K562 treated with DMSO at 1 percent for 24 hours (cell line): ENCODE measurements around the gene OR6C68. TPM values are rescaled to one million over a fixed set of nuclear protein-coding genes. Genes with fewer than 3 reads are reported as not detected.

Experiments used
- total RNA-seq: library from RNA; unstranded; fragments of 300-600 nt; gene quantifications from 2 replicates; pipeline ENCODE4 v1.2.3, GENCODE V29; 2022; ENCODE audit warnings: low read depth; ENCODE audit not compliant: insufficient read depth

The OR6C68 gene
- total RNA-seq: not detected in 2 replicates

GRCh38 chr12:55492078-55492477 is at the start of gene OR6C68:
OR6C68 (plus strand) TSS chr12:55492378; CDS start chr12:55492378, 0 bp downstream.

DNA sequence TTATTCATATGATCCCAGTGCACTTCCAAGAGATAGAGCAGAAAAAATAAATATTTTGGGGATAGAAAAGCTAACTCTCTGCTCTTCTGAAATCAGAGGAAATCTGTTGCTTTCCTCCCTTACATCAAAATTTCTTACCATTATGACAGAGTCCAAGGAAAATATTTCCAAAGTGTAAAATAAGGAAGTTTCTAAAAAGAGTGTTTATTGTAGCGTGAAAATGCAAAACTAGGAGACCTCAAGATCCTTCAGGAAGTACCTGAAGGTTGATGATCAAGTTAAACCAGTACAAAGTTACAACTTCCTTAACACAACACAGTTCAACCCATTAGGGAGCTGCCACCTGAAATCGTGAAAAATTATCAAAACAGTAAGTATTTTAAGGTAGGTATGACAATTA is 48.4 kb upstream of the OR6C68 start, which contains the start of gene OR6C2:
Gene OR6C2 (plus strand): TSS at position 301 of the 400 bp plus-strand sequence. CDS start 8,138 bp downstream, outside the sequence.

GRCh38 chr12:55470088-55470829 is 21.9 kb upstream of the OR6C68 start, which contains the start of gene OR6C70:
OR6C70 (minus strand) TSS chr12:55470138; CDS start chr12:55470138, 0 bp downstream.

Other genes starting within 250 kb of the OR6C68 start
- gene OR6C74, start 247.8 kb upstream of the OR6C68 start, total RNA-seq: not detected in 2 replicates
- gene OR6C6, start 195.8 kb upstream of the OR6C68 start, total RNA-seq: not detected in 2 replicates
- gene OR6C1, start 178.0 kb upstream of the OR6C68 start, total RNA-seq: not detected in 2 replicates
- gene OR6C3, start 161.6 kb upstream of the OR6C68 start, total RNA-seq: not detected in 2 replicates
- gene OR6C75, start 129.4 kb upstream of the OR6C68 start, total RNA-seq: not detected in 2 replicates
- gene OR6C65, start 91.8 kb upstream of the OR6C68 start, total RNA-seq: not detected in 2 replicates
- gene OR6C76, start 66.1 kb upstream of the OR6C68 start, total RNA-seq: not detected in 2 replicates
- not detected in 2 replicates for gene OR6C2, start 48.3 kb upstream of the OR6C68 start, total RNA-seq
- not detected in 2 replicates for gene OR6C70, start 22.2 kb upstream of the OR6C68 start, total RNA-seq
- gene OR6C4, start 57.2 kb downstream of the OR6C68 start, total RNA-seq: not detected in 2 replicates
- not detected in 2 replicates for gene OR2AP1, start 80.1 kb downstream of the OR6C68 start, total RNA-seq
- not detected in 2 replicates for gene OR10P1, start 144.5 kb downstream of the OR6C68 start, total RNA-seq
- 2.1 and 3.6 TPM in 2 replicates for gene ITGA7, start 215.5 kb downstream of the OR6C68 start, total RNA-seq
- 117 and 124 TPM in 2 replicates for gene BLOC1S1, start 223.7 kb downstream of the OR6C68 start, total RNA-seq
- gene RDH5, start 228.0 kb downstream of the OR6C68 start, total RNA-seq: 2.8 and 3.7 TPM in 2 replicates
- 937 and 946 TPM in 2 replicates for gene CD63, start 236.6 kb downstream of the OR6C68 start, total RNA-seq